CD4-positive, alpha-beta T cell treated with Interleukin-15 for 1 hour (primary cell): ENCODE measurements around the gene SS18.
"Not testable (repeated sequence)": the region's sequence is repeated elsewhere in the genome, so short reads cannot be mapped to it uniquely, and the experiment has no call there.

Source experiments
- DNase-seq: peaks from one replicate; pipeline ENCODE4 v3.0.0-alpha.2; 2020

Gene SS18, protein sequence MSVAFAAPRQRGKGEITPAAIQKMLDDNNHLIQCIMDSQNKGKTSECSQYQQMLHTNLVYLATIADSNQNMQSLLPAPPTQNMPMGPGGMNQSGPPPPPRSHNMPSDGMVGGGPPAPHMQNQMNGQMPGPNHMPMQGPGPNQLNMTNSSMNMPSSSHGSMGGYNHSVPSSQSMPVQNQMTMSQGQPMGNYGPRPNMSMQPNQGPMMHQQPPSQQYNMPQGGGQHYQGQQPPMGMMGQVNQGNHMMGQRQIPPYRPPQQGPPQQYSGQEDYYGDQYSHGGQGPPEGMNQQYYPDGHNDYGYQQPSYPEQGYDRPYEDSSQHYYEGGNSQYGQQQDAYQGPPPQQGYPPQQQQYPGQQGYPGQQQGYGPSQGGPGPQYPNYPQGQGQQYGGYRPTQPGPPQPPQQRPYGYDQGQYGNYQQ

DNA sequence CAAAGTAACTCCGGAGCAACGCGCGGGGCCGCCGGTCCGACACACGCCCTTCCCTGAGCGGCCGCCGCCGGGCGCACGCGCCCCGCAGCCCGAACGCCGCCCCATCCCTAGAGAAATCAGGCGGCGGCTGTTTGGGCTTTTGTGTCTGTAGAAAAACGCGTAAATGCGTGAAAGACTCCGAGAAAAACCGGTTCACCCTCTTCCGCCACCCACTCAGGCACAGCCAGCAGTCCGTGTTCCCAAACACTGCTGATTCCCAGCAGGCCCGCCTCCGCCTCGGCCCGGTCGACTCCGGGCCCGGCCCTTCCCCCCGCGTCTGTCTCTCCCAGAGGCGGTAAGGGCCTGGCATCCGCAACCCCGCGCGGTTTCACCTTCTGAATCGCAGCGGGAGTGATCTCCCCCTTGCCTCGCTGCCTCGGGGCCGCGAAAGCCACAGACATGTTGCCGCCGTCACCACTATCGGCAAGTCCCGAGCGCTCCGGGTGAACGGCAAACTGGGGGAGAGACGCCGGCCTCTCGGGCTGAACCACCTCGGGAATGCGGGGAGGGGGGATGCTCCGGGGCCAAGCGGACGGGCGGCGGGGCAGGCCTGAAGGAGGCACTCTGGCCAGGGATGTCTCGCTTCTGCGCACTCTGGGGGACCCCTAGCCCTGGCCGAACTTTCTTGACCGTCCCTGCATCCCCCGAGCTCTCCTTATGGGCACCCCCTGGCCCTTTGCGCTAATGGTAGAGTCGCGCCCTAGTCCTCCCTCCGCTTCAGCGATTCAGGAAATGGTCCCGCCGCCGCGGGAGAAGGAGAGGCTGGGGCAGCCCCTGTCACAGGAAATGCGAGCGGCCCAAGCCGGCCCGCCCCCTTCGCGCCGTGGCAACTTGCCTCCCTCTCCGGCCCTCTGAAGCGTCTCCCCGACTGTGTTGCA lies at the start of gene SS18:
SS18 (minus strand) TSS at position 484 of the 917 bp plus-strand sequence; CDS start at position 440, 44 bp downstream.
- peak; percentile 92 for DNase-seq

DNA sequence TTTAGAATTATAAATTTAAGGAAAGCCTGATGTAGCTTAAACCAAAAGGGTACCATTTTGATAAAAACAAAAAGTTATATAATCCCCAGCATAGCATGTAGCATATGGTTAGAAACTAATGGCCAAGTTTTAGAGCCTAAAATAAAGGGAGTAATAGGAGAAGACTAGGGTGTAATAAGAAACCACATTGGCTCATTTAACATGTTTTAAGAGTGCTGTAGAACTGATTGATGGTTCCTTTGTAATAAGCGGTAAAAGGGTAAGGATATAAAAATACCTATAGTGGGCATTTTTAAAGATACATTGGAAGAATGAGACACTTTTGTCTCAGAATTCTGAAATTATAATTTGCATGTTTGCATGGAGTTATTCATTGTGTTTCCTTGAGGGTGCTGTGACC lies 45.1 kb upstream of the SS18 start:
- DNase-seq = no peak

DNA sequence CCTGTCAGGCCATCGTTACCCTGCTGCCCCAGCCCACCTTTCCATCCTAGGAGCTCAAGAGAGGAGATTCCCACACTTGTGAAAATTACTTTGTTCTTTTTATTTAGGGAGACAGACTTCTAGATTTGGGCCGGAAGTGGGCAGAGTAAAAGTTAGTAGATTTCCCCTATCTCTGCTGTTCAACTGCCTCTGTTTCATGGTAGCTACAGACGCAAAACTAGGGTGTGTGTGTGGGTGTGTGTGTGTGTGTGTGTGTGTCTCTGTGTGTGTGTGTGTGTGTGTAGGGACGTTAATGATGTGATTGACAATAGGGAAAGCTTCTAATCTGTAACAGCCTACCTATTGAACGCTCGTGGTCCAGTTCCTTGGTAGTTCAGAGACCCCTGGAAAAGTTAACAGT lies 43.7 kb upstream of the SS18 start:
- DNase-seq = no peak

DNA sequence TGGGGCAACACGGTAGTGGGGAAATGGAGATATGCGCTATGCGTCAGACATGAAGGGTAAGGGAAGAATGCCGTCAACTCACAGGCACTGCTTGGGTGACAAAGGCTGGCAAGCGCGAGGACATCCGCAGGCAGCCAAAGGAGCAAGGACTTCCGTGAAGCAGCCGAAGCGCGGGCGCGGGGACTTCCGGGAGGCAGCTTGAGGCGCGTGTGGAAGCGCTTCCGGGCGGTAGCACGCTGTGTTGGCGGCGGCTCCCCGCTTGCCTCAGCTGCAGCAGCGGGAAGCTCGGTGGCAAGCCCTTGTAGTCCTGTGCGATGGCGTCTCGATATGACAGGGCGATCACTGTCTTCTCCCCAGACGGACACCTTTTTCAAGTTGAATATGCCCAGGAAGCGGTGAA lies 43.2 kb upstream of the SS18 start, which contains the start of gene PSMA8:
PSMA8 (plus strand) TSS at position 218 of the 400 bp plus-strand sequence; CDS start at position 315, 97 bp downstream.
- peak; percentile 68 for DNase-seq

DNA sequence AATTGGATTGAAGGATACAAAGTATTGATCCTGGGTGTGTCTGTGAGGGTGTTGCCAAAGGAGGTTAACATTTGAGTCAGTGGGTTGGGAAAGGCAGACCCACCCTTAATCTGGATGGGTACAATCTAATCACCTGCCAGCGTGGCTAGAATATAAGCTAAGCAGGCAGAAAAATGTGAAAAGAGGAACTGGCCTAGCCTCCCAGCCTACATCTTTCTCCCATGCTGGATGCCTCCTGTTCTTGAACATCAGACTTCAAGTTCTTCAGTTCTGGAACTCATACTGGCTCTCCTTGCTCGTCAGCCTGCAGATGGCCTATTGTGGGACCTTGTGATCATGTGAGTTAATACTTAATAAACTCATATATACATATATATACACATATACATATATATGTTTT lies 37.8 kb upstream of the SS18 start:
- not testable (repeated sequence) for DNase-seq

DNA sequence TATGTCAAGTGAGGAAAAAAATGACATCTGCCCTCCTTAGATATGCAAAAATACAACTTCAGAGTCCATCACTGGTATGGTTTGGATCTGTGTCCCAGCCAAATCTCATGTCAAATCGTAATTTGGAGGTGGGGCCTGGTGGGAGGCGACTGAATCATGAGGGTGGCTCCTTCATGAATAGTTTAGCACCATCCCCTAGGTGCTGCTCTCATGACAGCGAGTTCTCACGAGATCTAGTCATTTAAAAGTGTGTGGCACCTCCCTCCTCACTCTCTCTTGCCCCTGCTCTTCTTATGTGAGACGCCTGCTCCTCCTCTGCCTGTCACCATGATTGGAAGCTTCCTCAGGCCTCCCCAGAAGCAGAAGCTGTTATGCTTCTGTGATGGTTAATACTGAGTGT lies 37.4 kb upstream of the SS18 start:
- no peak for DNase-seq

DNA sequence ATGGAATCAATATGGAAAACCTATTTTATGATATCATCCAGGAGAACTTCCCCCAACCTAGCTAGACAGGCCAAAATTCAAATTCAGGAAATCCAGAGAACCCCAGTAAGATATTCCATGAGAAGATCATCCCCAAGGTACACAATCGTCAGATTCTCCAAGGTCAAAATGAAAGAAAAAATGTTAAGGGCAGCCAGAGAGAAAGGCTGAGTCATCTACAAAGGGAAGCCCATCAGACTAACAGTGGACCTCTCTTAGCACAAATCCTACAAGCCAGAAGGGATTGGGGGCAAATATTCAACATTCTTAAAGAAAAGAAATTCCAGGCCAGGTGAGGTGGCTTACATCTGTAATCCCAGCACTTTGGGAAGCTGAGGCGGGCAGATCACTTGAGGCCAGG lies 31.6 kb upstream of the SS18 start:
- DNase-seq = not testable (repeated sequence)

DNA sequence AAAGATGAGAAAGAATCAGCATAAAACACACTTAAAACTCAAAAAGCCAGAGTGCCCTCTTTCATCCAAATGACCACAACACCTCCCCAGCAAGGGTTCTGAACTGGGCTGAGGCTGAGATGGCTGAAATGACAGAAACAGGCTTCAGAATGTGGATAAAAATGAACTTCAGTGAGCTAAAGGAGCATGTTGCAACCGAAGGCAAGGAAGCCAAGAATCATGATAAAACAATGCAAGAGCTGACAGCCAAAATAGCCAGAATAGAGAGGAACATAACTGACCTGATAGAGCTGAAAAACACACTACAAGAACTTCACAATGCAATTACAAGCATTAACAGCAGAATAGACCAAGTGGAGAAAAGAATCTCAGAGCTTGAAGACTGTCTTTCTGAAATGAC lies 31.1 kb upstream of the SS18 start:
- DNase-seq = no peak

DNA sequence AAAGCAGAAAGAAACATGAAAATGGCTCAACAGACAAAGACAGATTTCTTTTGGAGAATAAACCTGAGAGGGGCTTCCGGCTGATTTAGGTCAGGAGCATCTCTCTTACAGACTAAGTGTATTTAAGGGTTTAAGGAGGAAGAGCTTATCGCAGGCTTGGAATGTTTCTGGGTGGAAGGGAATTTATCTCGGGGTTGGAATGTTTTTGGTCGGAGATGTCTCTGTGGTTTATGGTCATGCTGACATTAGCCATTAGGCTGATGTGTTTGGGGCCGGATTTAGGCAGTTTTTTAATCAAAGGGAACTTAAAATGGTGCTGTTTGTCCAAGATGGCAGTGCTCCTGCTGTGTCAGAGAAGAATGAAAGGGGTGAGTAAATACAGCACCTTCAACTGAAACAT lies 28.8 kb upstream of the SS18 start:
- DNase-seq = no peak

DNA sequence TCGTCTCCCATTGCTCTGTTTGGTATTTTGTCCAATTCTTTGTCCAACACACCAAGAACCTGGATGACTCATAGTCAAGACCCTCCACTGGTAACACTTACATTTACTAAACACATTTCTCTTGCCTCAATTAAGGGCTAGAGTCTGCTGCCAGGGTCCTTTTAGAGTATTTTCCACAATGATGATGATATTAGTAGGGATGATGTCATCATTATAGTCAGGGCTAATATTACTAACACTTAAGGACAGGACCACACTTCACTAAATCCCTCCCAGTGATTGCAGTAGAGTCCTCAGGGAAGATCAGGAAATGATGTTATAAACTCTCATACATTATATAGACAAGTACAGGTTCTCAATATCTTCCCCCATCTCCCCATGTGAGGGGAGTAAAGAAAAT lies 13.6 kb upstream of the SS18 start:
- no peak for DNase-seq

DNA sequence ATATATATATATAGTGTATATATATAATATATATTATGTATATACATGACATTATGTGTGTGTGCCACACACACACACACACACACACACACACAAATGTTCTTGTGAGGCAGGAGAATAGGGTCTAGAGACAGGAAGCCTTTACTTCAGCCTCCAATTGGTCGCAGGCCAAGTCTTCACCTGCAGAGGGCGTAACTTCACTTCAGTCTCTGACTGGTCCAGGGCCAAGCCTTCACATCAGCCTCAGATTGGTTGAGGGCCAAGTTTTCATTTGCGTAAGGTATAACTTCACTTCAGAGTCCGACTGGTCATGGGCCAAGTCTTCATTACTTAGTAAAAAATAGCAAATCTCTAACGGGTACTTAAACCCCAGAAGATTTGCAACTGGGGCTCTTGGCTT lies 13.2 kb upstream of the SS18 start:
- DNase-seq = no peak

DNA sequence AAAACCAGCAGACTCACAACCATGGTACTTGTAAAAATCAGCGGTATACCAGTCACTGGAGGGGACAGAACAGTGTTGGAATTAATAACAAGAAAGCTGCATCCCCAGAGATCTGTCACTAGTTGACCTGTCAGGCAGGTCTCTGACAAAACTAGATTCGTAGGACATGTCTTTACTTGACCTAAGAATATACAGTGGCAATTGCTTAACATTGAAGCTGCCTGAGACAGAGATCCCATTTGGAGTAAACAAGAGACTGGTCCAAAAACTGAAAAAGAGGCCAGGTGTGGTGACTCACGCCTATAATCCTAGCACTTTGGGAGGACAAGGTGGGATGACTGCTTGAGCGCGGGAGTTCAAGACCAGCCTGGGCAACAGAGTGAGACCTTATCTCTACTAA lies 7.2 kb upstream of the SS18 start:
- DNase-seq = no peak

DNA sequence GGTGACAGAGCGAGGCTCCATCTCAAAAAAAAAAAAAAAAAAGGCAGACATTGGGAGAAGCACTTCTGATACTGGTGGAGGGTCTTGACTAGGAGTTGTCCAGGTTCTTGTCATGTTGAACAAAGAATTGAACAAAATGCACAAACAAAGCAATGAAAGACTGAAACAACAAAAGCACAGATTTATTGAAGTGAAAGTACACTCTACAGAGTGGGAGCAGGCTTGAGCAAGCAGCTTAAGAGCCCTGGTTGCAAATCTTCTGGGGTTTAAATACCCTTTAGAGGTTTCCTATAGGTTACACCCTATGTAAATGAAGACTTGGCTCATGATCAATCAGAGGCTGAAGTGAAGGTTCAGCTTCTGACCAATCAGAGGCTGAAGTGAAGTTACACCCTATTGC lies 6.4 kb upstream of the SS18 start:
- DNase-seq = no peak

DNA sequence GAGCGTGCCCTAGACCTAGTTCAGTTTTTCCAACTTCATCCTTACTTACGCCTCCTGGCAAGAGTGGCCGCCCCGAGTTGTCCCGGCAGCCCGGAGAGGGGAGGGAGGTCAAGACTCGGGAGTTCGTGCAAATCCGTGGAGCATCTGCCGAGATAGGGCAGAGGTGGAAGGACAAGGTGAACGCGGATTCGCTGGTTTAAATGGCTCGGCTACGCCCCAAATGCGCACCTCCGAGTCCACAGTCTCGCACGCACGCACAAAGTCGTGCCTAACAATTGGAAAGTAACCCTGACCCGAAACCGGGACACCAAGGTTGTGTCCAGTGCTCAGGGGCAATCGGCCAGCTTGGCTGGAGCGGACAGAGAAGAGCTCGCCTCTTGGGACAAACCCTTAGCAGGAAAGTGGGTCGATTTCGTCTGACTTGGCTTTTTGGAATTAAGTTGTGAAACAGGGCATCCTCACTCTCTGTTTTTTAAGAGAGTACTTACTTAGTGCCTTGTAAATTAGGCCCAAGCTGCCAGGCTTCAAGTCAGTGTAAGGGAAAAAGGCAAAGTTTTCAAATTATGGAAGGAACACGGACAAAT lies 726 bp upstream of the SS18 start:
- no peak for DNase-seq

DNA sequence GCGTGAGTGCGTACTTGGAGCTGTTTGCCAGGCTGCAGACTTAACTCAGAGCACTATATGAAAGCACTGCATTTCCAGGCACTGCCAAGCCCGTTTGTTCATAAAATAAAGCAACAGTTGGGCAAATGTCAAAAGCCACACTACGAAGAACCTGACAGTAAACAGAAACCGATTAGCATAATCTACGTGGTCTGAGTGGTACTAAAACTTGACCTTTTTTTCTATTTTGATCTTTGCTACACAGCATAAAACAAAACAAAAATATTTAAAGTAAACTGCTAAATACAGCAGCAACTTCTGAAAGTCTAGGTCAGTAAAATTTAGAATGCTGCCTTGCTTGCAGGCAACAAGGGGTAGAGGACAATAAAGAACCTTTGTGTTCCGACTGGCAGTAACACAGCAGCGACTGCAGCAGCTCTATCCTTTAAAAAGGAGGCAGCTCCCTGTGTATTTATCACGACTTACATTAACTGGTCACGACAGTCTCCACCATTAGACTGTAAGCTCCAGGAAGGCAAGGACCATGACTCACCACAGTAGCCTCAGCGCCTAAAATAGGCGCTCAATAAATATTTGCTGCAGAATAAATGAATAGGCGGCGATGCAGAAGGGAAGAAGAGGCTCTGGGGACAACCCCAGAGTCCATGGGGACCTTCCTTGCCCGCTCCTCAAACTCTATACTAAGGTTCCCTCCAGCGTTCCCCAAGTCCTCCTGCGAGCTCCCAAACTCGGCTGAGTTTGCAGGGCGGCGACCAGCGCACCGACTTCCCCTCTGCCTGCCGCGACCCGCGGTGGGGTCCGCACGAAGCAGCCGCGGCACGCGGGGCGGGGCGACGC lies 902 bp downstream of the SS18 start:
- DNase-seq = no peak

DNA sequence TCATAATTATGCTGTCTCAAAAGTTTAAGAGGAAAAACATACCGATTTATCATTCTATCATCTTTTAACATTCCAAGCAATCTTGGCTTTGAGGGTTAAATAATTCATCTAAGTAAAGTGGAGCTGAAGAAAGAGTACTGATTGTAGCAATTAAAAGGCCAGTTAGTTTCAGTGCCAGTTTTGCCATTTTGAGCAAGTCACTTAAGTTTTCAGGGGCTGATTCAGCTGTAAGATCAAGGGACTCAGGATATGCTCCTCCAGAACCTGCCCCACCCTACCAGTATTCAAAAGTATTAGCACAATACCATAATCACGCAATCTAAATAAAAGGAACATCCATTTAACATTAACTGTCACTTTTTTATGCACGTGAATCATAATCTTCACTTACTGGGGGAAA lies 1.9 kb downstream of the SS18 start:
- DNase-seq = no peak

DNA sequence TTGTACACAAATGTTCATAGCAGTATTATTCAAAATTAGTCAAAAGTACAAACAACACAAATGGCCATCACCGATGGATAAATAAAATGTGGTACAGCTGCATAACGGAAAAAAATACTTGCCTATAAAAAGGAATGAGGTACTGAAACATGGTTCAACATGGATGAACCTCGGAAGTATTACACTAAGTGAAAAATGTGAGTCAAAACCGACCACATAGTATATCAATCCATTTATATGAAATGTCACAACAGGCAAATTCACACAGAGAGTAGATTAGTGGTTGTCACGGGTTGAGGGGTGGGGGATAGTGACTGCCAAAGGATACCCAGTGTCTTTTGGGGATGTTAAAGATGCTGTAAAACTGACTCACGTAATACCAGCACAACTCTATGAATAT lies 3.5 kb downstream of the SS18 start:
- no peak for DNase-seq

DNA sequence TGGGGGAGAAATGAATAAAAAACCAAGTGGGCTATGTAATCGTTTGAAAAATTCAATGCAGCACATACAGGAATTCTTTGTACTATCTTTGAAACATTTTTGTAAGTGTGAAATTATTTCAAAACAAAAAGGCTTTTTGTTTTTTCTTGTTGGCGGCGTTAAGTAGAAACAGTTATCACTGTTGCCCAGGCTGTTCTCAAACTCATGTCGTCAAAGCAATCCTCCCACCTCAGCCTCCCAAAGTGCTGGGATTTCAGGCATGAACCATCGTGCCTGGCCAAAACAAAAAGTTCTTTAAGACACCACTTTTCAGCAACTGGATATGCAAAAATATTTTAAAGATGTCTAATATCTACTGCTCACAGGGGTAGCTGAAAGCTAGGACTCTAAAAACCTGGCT lies 5.4 kb downstream of the SS18 start:
- DNase-seq = no peak

DNA sequence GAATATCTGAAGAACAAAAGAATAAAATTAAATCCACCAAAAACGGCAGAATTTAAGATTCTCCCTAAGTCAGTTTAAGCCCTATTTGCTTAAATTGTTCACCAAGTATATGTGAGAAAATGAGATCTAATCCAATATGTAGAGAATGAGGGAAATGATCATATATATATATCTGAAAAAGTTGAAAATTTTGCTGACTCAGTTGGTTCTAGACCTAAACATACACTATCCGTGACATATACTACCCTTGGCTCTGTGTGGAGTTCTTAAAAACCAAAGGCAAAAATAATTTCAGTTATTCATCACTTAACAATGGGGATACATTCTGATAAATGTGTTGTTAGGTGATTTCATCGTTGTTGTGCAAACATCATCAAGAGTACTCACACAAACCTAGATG lies 7.3 kb downstream of the SS18 start:
- no peak for DNase-seq

DNA sequence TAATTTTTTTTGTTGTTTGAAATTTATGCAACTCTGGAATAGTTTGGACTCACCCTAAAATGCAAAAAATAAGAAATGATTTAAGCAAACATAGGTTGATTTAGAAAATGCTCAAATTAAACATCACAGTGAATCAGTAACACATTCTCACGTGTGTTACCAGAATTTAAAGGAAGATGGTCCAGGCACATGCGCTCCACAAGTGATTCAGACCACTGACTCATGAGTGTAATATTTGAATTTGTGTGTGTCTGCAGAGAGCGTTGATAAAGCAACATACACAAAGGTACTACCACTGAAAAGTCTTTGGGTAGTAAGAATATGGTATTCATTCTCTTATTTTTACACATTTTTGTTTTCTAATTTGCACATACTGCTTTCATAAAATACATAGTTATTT lies 7.9 kb downstream of the SS18 start:
- no peak for DNase-seq

DNA sequence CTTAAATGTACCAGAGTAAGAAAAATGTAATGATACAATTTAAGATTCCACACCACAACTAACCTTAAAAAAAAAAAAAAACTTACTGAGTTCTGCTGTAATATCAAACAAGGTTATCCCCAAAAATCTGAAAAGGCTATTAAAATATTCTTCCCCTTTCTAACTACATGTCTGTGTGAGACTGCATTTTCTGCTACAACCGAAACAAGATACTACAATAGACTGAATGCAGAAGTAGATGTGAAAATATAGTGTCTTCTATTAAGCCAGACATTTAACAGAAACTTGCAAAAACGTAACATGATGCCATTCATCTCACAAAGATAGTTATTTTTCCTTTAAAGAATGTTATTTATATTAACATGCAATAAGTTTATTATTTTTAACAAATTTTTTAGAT lies 16.2 kb downstream of the SS18 start:
- DNase-seq = no peak

DNA sequence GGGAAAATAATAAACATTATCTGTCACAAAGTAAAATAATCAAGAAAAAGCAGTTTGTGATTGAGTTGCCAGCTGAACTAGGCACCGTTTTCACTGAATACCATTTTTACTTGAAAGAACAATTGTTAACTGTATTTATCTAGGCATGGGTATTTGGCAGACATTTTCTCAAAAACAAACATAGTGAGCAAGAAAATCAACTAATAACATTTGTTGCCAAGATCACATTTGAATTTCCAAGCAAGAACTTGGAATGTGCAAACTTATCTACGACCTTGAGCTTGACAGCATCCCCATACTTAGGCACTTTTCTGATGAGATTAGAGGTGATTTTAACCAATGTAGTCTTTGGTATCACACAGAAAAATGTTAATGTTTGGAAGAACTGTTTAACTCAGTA lies 16.7 kb downstream of the SS18 start:
- DNase-seq = no peak

DNA sequence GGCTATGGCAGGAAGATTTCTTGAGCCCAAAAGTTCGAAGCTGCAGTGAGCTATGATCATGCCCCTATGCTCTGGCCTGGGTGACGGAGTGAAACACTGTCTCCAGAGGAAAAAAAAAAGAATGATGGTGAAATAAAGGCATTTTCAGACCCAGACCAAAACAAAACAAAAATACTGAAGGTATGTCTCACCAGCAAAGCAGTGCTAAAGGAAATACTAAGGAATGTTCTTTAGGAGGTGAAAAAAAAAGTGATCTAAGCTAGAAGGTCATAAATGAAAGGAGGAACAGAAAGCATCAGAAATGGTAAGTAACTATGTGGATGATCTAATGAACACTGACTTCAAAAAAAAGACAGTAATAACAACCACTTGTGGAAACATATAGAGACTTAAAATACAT lies 18.7 kb downstream of the SS18 start:
- DNase-seq = no peak
